IMR-90 (cell line): ENCODE measurements around the gene DIP2B. TPM values are rescaled to one million over a fixed set of nuclear protein-coding genes. Genes with fewer than 3 reads are reported as not detected.

ENCODE experiments used
- ATAC-seq: fragments of 200-7000 bp; cut with Tn5 transposase; 2 replicates; pipeline ENCODE4 v1.9.1; 2020; ENCODE audit warnings: low read depth, mild to moderate bottlenecking, moderate library complexity
- BruUV-seq: library from RNA; stranded (reverse); fragments of 400-500 nt; replicated peaks from 2 replicates; lab custom pipeline; 2021; lab: Mats Ljungman, UMichigan
- CTCF ChIA-PET: fragments of 300-600 bp; formaldehyde crosslinking; extraction: SDS; loops from one replicate; lab custom pipeline; 2021; ENCODE audit warnings: antibody characterized with exemption; lab: Yijun Ruan, JAX
- POLR2A ChIA-PET: fragments of 300-600 bp; sonication (Branson Sonifier 250); formaldehyde crosslinking; loops from one replicate; lab custom pipeline; 2022; ENCODE audit warnings: antibody characterized with exemption; ENCODE audit not compliant: unreplicated experiment; lab: Charles Lee
- DNase-seq: peaks from one replicate; pipeline ENCODE4 v3.0.0; 2013
- H2AFZ ChIP-seq: replicated peaks from 2 replicates; pipeline ENCODE3; 2013; ENCODE audit warnings: low read length, mild to moderate bottlenecking; ENCODE audit not compliant: poor library complexity
- H2AK5ac ChIP-seq: 2 replicates; pipeline ENCODE4 v1.6.1; 2013; ENCODE audit warnings: low read depth, low read length, inconsistent platforms
- H2AK9ac ChIP-seq: replicated peaks from 2 replicates; pipeline ENCODE3; 2013; ENCODE audit warnings: mild to moderate bottlenecking, low read depth, low read length, moderate library complexity; ENCODE audit not compliant: poor library complexity
- H2BK120ac ChIP-seq: 2 replicates; pipeline ENCODE4 v1.6.1; 2013; ENCODE audit warnings: low read depth, low read length, inconsistent platforms
- H2BK15ac ChIP-seq: 3 replicates; pipeline ENCODE4 v1.6.1; 2013; ENCODE audit warnings: low read depth, low read length, inconsistent platforms
- H2BK20ac ChIP-seq: 2 replicates; pipeline ENCODE4 v1.6.1; 2013; ENCODE audit warnings: low read depth, mild to moderate bottlenecking, inconsistent platforms, low read length, moderate library complexity
- H2BK5ac ChIP-seq: 2 replicates; pipeline ENCODE4 v1.6.1; 2013; ENCODE audit warnings: mild to moderate bottlenecking, low read depth, low read length, inconsistent platforms; ENCODE audit not compliant: poor library complexity, severe bottlenecking
- H3K14ac ChIP-seq: replicated peaks from 2 replicates; pipeline ENCODE4 v1.6.1; 2013; ENCODE audit warnings: low read depth, low read length, inconsistent platforms
- H3K18ac ChIP-seq: 2 replicates; pipeline ENCODE4 v1.6.1; 2013; ENCODE audit warnings: low read depth, low read length, control low read depth
- H3K23ac ChIP-seq: 2 replicates; pipeline ENCODE4 v1.6.1; 2013; ENCODE audit warnings: low read depth, low read length, inconsistent platforms
- H3K27ac ChIP-seq: 2 replicates; pipeline ENCODE4 v1.5.1; 2013; ENCODE audit warnings: mild to moderate bottlenecking, control low read depth, low read length; ENCODE audit not compliant: insufficient read depth
- H3K27me3 ChIP-seq: 2 replicates; pipeline ENCODE4 v1.6.1; 2013; ENCODE audit warnings: low read length; ENCODE audit not compliant: control insufficient read depth, insufficient read depth
- H3K36me3 ChIP-seq: 2 replicates; pipeline ENCODE4 v1.6.1; 2013; ENCODE audit warnings: low read length, mixed read lengths; ENCODE audit not compliant: control insufficient read depth, insufficient read depth
- H3K4ac ChIP-seq: 2 replicates; pipeline ENCODE4 v1.6.1; 2013; ENCODE audit warnings: low read depth, low read length, inconsistent platforms
- H3K4me1 ChIP-seq: 2 replicates; pipeline ENCODE4 v1.6.1; 2013; ENCODE audit warnings: low read length, mixed read lengths; ENCODE audit not compliant: control insufficient read depth, insufficient read depth
- H3K4me2 ChIP-seq: 2 replicates; pipeline ENCODE4 v1.6.1; 2013; ENCODE audit warnings: low read depth, mild to moderate bottlenecking, control low read depth, low read length, moderate library complexity
- H3K4me3 ChIP-seq: 2 replicates; pipeline ENCODE4 v1.5.1; 2013; ENCODE audit warnings: low read depth, mild to moderate bottlenecking, control low read depth, low read length, moderate library complexity; ENCODE audit not compliant: insufficient read depth
- H3K56ac ChIP-seq: 2 replicates; pipeline ENCODE4 v1.6.1; 2013; ENCODE audit warnings: low read length, inconsistent platforms; ENCODE audit not compliant: insufficient read depth; ENCODE audit errors: extremely low read depth
- H3K79me1 ChIP-seq, 2 experiments: 2 replicates each; pipeline ENCODE4 v1.6.1; 2013; ENCODE audit warnings: low read length in 2 of 2, inconsistent platforms in 1 of 2, low read depth in 1 of 2
- H3K9ac ChIP-seq: 2 replicates; pipeline ENCODE4 v1.6.1; 2013; ENCODE audit warnings: low read depth, low read length, control low read depth
- H3K9me1 ChIP-seq: 2 replicates; pipeline ENCODE4 v1.6.1; 2013; ENCODE audit warnings: low read length, inconsistent platforms; ENCODE audit not compliant: insufficient read depth
- H3K9me3 ChIP-seq: 2 replicates; pipeline ENCODE4 v1.6.1; 2013; ENCODE audit warnings: low read length; ENCODE audit not compliant: control insufficient read depth, insufficient read depth
- H4K20me1 ChIP-seq: 2 replicates; pipeline ENCODE4 v1.6.1; 2013; ENCODE audit warnings: low read length, inconsistent platforms; ENCODE audit not compliant: insufficient read depth
- H4K5ac ChIP-seq: 2 replicates; pipeline ENCODE4 v1.6.1; 2013; ENCODE audit warnings: mild to moderate bottlenecking, low read depth, low read length, control low read depth
- H4K8ac ChIP-seq, 2 experiments: 2 replicates each; pipeline ENCODE4 v1.6.1; 2013; ENCODE audit warnings: low read depth in 2 of 2, low read length in 2 of 2, control low read depth in 1 of 2, inconsistent platforms in 1 of 2
- H4K91ac ChIP-seq: 2 replicates; pipeline ENCODE4 v1.6.1; 2013; ENCODE audit warnings: low read depth, low read length, inconsistent platforms; ENCODE audit not compliant: insufficient read depth
- BHLHE40 ChIP-seq: fragments of 150-350 bp; IDR thresholded peaks from 2 replicates; pipeline ENCODE4 v1.6.1; 2016; ENCODE audit warnings: mild to moderate bottlenecking, low read depth, low read length
- CEBPB ChIP-seq: IDR thresholded peaks from 2 replicates; pipeline ENCODE4 v1.6.1; 2012; ENCODE audit warnings: low read depth, low read length, improper control_type of control experiment
- CHD1 ChIP-seq: IDR thresholded peaks from 2 replicates; pipeline ENCODE4 v1.6.1; 2012; ENCODE audit warnings: low read depth, low read length, improper control_type of control experiment
- FOS ChIP-seq: fragments of 150-350 bp; IDR thresholded peaks from 2 replicates; pipeline ENCODE4 v1.6.1; 2016; ENCODE audit warnings: low read depth, low read length
- MAFK ChIP-seq: IDR thresholded peaks from 2 replicates; pipeline ENCODE4 v1.6.1; 2012; ENCODE audit warnings: low read depth, low read length, improper control_type of control experiment
- MAZ ChIP-seq: IDR thresholded peaks from 2 replicates; pipeline ENCODE4 v1.6.1; 2012; ENCODE audit warnings: low read depth, mild to moderate bottlenecking, low read length, improper control_type of control experiment, moderate library complexity, borderline replicate concordance
- MXI1 ChIP-seq: IDR thresholded peaks from 2 replicates; pipeline ENCODE4 v1.6.1; 2012; ENCODE audit warnings: low read depth, mild to moderate bottlenecking, low read length, moderate library complexity, borderline replicate concordance
- NFE2L2 ChIP-seq: fragments of 150-350 bp; IDR thresholded peaks from 2 replicates; pipeline ENCODE4 v1.6.1; 2016; ENCODE audit warnings: low read depth, mild to moderate bottlenecking, low read length
- POLR2A ChIP-seq: IDR thresholded peaks from 2 replicates; pipeline ENCODE4 v1.6.1; 2012; ENCODE audit warnings: mild to moderate bottlenecking, low read depth, low read length
- RAD21 ChIP-seq: IDR thresholded peaks from 2 replicates; pipeline ENCODE4 v1.6.1; 2012; ENCODE audit warnings: low read length, improper control_type of control experiment
- RCOR1 ChIP-seq: IDR thresholded peaks from 2 replicates; pipeline ENCODE4 v1.6.1; 2012; ENCODE audit warnings: mild to moderate bottlenecking, low read length, improper control_type of control experiment; ENCODE audit not compliant: insufficient replicate concordance
- RFX5 ChIP-seq: IDR thresholded peaks from 2 replicates; pipeline ENCODE4 v1.8.0; 2012; ENCODE audit warnings: low read depth, mild to moderate bottlenecking, low read length, moderate library complexity
- SMC3 ChIP-seq: fragments of 150-350 bp; IDR thresholded peaks from 2 replicates; pipeline ENCODE4 v1.6.1; 2016; ENCODE audit warnings: low read depth, mild to moderate bottlenecking, antibody characterized with exemption, low read length, moderate library complexity
- WGBS, 2 experiments: methylation state at CpG; one replicate each; pipeline versions ENCODE4 v1.1.5 to v1.1.7; 2013; ENCODE audit warnings: missing lambda C conversion rate in 2 of 2; ENCODE audit not compliant: insufficient read length in 1 of 2; ENCODE audit errors: extremely low coverage in 2 of 2; 5-methylcytosine and 5-hydroxymethylcytosine counted together
- dilution Hi-C: fragments of 300-500 bp; cut with HindIII; formaldehyde crosslinking; loops from one replicate; pipeline ENCODE4 v1.14.3; 2018; ENCODE audit warnings: low sequenced_read_pairs; ENCODE audit not compliant: unreplicated experiment
- in situ Hi-C: fragments of 300-500 bp; cut with MboI; formaldehyde crosslinking; loops from 3 replicates; pipeline ENCODE4 v1.14.3; 2019; ENCODE audit warnings: low sequenced_read_pairs, inconsistent platforms, mixed read lengths
- intact Hi-C: fragments of 100-400 bp; cut with micrococcal nuclease; formaldehyde crosslinking; loops from 2 replicates; pipeline ENCODE4 v1.10.0; 2022
- polyA plus RNA-seq, 3 experiments: library from polyadenylated mRNA; depleted of rRNA; stranded (reverse); fragments of >200 nt; gene quantifications; 2 replicates each; pipeline ENCODE4 v1.2.3, GENCODE V29; 2012; ENCODE audit warnings: low replicate concordance in 1 of 3
- total RNA-seq: library from RNA; depleted of rRNA; stranded (reverse); fragments of >200 nt; gene quantifications from 2 replicates; pipeline ENCODE4 v1.2.3, GENCODE V29; 2012
- TF ChIP-seq, protein P1 (sequence below): fragments of 150-350 bp; IDR thresholded peaks from 2 replicates; pipeline ENCODE4 v1.6.1; 2016; ENCODE audit warnings: low read depth, mild to moderate bottlenecking, low read length, moderate library complexity, borderline replicate concordance
- TF ChIP-seq, protein P2 (sequence below): fragments of 150-350 bp; IDR thresholded peaks from 2 replicates; pipeline ENCODE4 v1.6.1; 2017; ENCODE audit warnings: mild to moderate bottlenecking, antibody characterized with exemption, low read length, low read depth
- TF ChIP-seq, protein P3 (sequence below): conservative IDR thresholded peaks from 2 replicates; pipeline ENCODE4 v1.5.1; 2012; ENCODE audit warnings: mild to moderate bottlenecking, low read depth, low read length, improper control_type of control experiment

The DIP2B gene
- total and polyA plus RNA-seq, 2 of the 4 experiments (the other 2 are of a cell fraction), result 7.7 to 12.9 TPM

DNA sequence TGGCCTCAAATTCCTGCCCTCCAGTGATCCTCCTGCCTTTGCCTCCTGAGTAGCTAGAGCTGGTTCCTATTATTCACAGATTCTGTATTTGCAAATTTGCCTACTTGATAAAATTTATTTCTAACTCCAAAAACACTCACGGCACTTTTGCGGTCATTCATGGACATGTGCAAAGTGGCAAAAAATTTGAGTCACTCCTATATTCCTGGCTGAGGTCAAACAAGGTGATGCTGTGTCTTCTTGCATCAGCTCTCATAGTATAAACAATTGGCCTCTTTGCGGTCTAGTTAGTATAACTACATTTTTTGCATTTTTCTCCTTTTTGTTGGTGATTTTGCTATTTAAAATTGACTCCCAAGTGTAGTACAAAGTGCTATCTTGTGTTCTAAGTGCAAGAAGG lies 283.8 kb downstream of the DIP2B start:
- ATAC-seq, result peak; percentile 60
- dilution Hi-C loops, result no loop called here
- in situ Hi-C loops, result no loop called here
- Histone ChIP-seq H3K4me3 (no peak overlapping the region), H4K5ac (peak overlapping the region; percentile 66), H2BK20ac (peak overlapping the region; percentile 91), H2AK9ac (no peak overlapping the region), H3K56ac (peak overlapping the region; percentile 21; the same call in 1 of the 2 replicates), H3K23ac (peak overlapping the region; percentile 83), H3K4me2 (peak overlapping the region; percentile 72; the same call in 1 of the 2 replicates), H3K4ac (peak overlapping the region; percentile 95), H4K20me1 (no peaks in the 10 kb centered on the region; the same call in 1 of the 2 replicates), H3K9me3 (no peaks in the 10 kb centered on the region; the same call in 1 of the 2 replicates), H3K9me1 (peaks cover 13% of the 10 kb centered on the region), H2AK5ac (peak overlapping the region; percentile 87), H2BK120ac (peak overlapping the region; percentile 94), H3K4me1 (peaks cover 20% of the 10 kb centered on the region), H2BK15ac (peak overlapping the region; percentile 46; the same call in 2 of the 3 replicates), H3K14ac (peak overlapping the region; percentile 77), H3K27me3 (no peaks in the 10 kb centered on the region), H2AFZ (no peak overlapping the region), H3K27ac (peak overlapping the region; percentile 71), H3K18ac (peak overlapping the region; percentile 92), H3K36me3 (no peaks in the 10 kb centered on the region), H3K79me1 (peaks cover 22 to 71% of the 10 kb centered on the region in 2 experiments), H4K8ac (peak overlapping the region; percentile 2 to 69; a peak in 3 of 4 replicates), H3K9ac (no peak overlapping the region), H4K91ac (peak overlapping the region; percentile 75), H2BK5ac (peak overlapping the region; percentile 95)
- intact Hi-C loops, result no loop called here
- ChIA-PET CTCF (interaction anchor here (0.6 kb wide), 1 partner anchor 1126 kb away, joined by 7 read pairs; no protein-coding TSS in a partner anchor), POLR2A (interaction anchor here (0.6 kb wide), 1 partner anchor 12 kb away, joined by 4 read pairs; no protein-coding TSS in a partner anchor)
- no TSS peak for BruUV-seq
- no CpG with 5 or more reads among the region's 3 CpGs for WGBS, 2 experiments
- no peak for TF ChIP-seq MAZ
- peak; percentile 96 for TF ChIP-seq CEBPB
- TF ChIP-seq, protein P1, sequence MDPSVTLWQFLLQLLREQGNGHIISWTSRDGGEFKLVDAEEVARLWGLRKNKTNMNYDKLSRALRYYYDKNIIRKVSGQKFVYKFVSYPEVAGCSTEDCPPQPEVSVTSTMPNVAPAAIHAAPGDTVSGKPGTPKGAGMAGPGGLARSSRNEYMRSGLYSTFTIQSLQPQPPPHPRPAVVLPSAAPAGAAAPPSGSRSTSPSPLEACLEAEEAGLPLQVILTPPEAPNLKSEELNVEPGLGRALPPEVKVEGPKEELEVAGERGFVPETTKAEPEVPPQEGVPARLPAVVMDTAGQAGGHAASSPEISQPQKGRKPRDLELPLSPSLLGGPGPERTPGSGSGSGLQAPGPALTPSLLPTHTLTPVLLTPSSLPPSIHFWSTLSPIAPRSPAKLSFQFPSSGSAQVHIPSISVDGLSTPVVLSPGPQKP, result no peak
- no peak for TF ChIP-seq NFE2L2
- no peak for TF ChIP-seq RAD21
- TF ChIP-seq RFX5, result no peak
- peak; percentile 51; the same call in 1 of the 2 replicates for TF ChIP-seq FOS
- TF ChIP-seq MAFK, result peak; percentile 78
- TF ChIP-seq BHLHE40, result peak; percentile 93
- TF ChIP-seq, protein P2, sequence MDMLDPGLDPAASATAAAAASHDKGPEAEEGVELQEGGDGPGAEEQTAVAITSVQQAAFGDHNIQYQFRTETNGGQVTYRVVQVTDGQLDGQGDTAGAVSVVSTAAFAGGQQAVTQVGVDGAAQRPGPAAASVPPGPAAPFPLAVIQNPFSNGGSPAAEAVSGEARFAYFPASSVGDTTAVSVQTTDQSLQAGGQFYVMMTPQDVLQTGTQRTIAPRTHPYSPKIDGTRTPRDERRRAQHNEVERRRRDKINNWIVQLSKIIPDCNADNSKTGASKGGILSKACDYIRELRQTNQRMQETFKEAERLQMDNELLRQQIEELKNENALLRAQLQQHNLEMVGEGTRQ, result no peak
- TF ChIP-seq, protein P3, sequence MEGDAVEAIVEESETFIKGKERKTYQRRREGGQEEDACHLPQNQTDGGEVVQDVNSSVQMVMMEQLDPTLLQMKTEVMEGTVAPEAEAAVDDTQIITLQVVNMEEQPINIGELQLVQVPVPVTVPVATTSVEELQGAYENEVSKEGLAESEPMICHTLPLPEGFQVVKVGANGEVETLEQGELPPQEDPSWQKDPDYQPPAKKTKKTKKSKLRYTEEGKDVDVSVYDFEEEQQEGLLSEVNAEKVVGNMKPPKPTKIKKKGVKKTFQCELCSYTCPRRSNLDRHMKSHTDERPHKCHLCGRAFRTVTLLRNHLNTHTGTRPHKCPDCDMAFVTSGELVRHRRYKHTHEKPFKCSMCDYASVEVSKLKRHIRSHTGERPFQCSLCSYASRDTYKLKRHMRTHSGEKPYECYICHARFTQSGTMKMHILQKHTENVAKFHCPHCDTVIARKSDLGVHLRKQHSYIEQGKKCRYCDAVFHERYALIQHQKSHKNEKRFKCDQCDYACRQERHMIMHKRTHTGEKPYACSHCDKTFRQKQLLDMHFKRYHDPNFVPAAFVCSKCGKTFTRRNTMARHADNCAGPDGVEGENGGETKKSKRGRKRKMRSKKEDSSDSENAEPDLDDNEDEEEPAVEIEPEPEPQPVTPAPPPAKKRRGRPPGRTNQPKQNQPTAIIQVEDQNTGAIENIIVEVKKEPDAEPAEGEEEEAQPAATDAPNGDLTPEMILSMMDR, result no peak
- TF ChIP-seq RCOR1, result peak; percentile 57
- no peak for TF ChIP-seq MXI1
- TF ChIP-seq SMC3, result no peak
- TF ChIP-seq POLR2A, result no peak
- no peak for TF ChIP-seq CHD1
- peak; percentile 98 for DNase-seq
